Neural crest cell (in vitro differentiated cells): ENCODE data around the gene SLC13A2. TPM values are rescaled to one million over a fixed set of nuclear protein-coding genes. Genes with fewer than 3 reads are reported as not detected.

Experiments used
- DNase-seq: peaks from one replicate; pipeline ENCODE4 v3.0.0; 2021; ENCODE audit warnings: low read depth, mixed read lengths, low spot score
- H3K27ac Mint-ChIP-seq: one replicate; pipeline ENCODE4 v1.8.0; 2021; ENCODE audit warnings: mild to moderate bottlenecking, mixed read lengths; ENCODE audit not compliant: unreplicated experiment
- H3K27me3 Mint-ChIP-seq: 2 replicates; pipeline ENCODE4 v1.8.0; 2021; ENCODE audit warnings: low read depth, mild to moderate bottlenecking, mixed read lengths
- H3K36me3 Mint-ChIP-seq: 2 replicates; pipeline ENCODE4 v1.8.0; 2021; ENCODE audit warnings: low read depth, mild to moderate bottlenecking, mixed read lengths
- H3K4me1 Mint-ChIP-seq: 2 replicates; pipeline ENCODE4 v1.8.0; 2021; ENCODE audit warnings: mixed read lengths
- H3K4me3 Mint-ChIP-seq: one replicate; pipeline ENCODE4 v1.8.0; 2021; ENCODE audit warnings: mild to moderate bottlenecking, mixed read lengths
- H3K9me3 Mint-ChIP-seq: 2 replicates; pipeline ENCODE4 v1.8.0; 2021; ENCODE audit warnings: mixed read lengths
- CTCF ChIP-seq: fragments of 200-600 bp; sonication (generic); conservative IDR thresholded peaks from 2 replicates; pipeline ENCODE4 v1.5.0; 2021; ENCODE audit warnings: antibody characterized with exemption, mild to moderate bottlenecking
- total RNA-seq: library from RNA; stranded (reverse); gene quantifications from 2 replicates; pipeline ENCODE4 v1.2.1, GENCODE V29; 2021

The SLC13A2 gene
- total RNA-seq, 1 donor from 2014 or later = not detected

GRCh38 chr17:28499364-28499664, 25.9 kb downstream of the SLC13A2 start:
- Mint-ChIP-seq H3K9me3 (no peaks in the 10 kb centered on the region), H3K27ac (no peak overlapping the region), H3K36me3 (no peaks in the 10 kb centered on the region), H3K27me3 (peaks cover 6% of the 10 kb centered on the region), H3K4me3 (no peak overlapping the region), H3K4me1 (no peaks in the 10 kb centered on the region)
- no peak for TF ChIP-seq CTCF
- DNase-seq = no peak

GRCh38 chr17:28499684-28500357, 26.4 kb downstream of the SLC13A2 start:
- H3K4me1 Mint-ChIP-seq = no peaks in the 10 kb centered on the region
- H3K9me3 Mint-ChIP-seq = no peaks in the 10 kb centered on the region
- H3K27me3 Mint-ChIP-seq = peaks cover 9% of the 10 kb centered on the region

GRCh38 chr17:28500712-28501379, 27.4 kb downstream of the SLC13A2 start:
- Mint-ChIP-seq H3K4me3 (no peak overlapping the region), H3K27ac (peak overlapping the region; percentile 24), H3K36me3 (no peaks in the 10 kb centered on the region), H3K9me3 (no peaks in the 10 kb centered on the region), H3K4me1 (no peaks in the 10 kb centered on the region), H3K27me3 (peaks cover 16% of the 10 kb centered on the region)
- DNase-seq = no peak
- no peak for TF ChIP-seq CTCF

More at GRCh38 chr17:28499684-28500357, 26.4 kb downstream of the SLC13A2 start:
- H3K36me3 Mint-ChIP-seq = no peaks in the 10 kb centered on the region
- no peak for DNase-seq
- no peak overlapping the region for H3K4me3 Mint-ChIP-seq
- H3K27ac Mint-ChIP-seq = no peak overlapping the region
- no peak for TF ChIP-seq CTCF

- no peaks in the 10 kb centered on the region for H3K9me3 Mint-ChIP-seq
- no peaks in the 10 kb centered on the region for H3K4me1 Mint-ChIP-seq
- TF ChIP-seq CTCF = no peak
- DNase-seq = no peak
- no peaks in the 10 kb centered on the region for H3K36me3 Mint-ChIP-seq
- no peak overlapping the region for H3K4me3 Mint-ChIP-seq
- no peak overlapping the region for H3K27ac Mint-ChIP-seq
- H3K27me3 Mint-ChIP-seq = peaks cover 16% of the 10 kb centered on the region
These were observed 28.2 kb downstream of the SLC13A2 start for GRCh38 chr17:28501421-28502284.

GRCh38 chr17:28503420-28503819, 30.0 kb downstream of the SLC13A2 start:
- H3K9me3 Mint-ChIP-seq = no peaks in the 10 kb centered on the region
- H3K27ac Mint-ChIP-seq = no peak overlapping the region
- no peak overlapping the region for H3K4me3 Mint-ChIP-seq
- no peaks in the 10 kb centered on the region for H3K36me3 Mint-ChIP-seq
- H3K4me1 Mint-ChIP-seq = no peaks in the 10 kb centered on the region
- TF ChIP-seq CTCF = no peak
- H3K27me3 Mint-ChIP-seq = peaks cover 18% of the 10 kb centered on the region
- no peak for DNase-seq
